ENCODE data around the gene DIO1.
A peak's percentile ranks its signal among the peaks of the same experiment; 100 is the strongest.

DIO1 gene

GRCh38 chr1:53894644-53895043 lies 657 bp downstream of the DIO1 start:
- no peak for DNase-seq (ENCODE audit: low spot score)
- POLR2A ChIA-PET (ENCODE audit: low non-redundant PET): no interaction called here
- CTCF ChIA-PET: no interaction called here
- H3K27ac ChIP-seq: no peak overlapping the region
- TF ChIP-seq CTCF (conservative IDR thresholded peaks at IDR 0.05; ENCODE audit: low read depth): no peak

GRCh38 chr1:53895421-53895820 lies 1.4 kb downstream of the DIO1 start:
- ChIA-PET POLR2A (ENCODE audit: low non-redundant PET) (no interaction called here), CTCF (no interaction called here)
- DNase-seq (ENCODE audit: low spot score): no peak

GRCh38 chr1:53896635-53897229 lies 2.7 kb downstream of the DIO1 start:
- ChIA-PET POLR2A (ENCODE audit: low non-redundant PET) (no interaction called here), CTCF (no interaction called here)
- DNase-seq (ENCODE audit: low spot score): no peak
- H3K27ac ChIP-seq: peak overlapping the region; percentile 70
- no peak for TF ChIP-seq CTCF (conservative IDR thresholded peaks at IDR 0.05; ENCODE audit: low read depth)

More at GRCh38 chr1:53895421-53895820, 1.4 kb downstream of the DIO1 start:
- no peak overlapping the region for H3K27ac ChIP-seq
- no peak for TF ChIP-seq CTCF (conservative IDR thresholded peaks at IDR 0.05; ENCODE audit: low read depth)

GRCh38 chr1:53899206-53899628 lies 5.2 kb downstream of the DIO1 start:
- POLR2A ChIA-PET (ENCODE audit: low non-redundant PET): no interaction called here
- CTCF ChIA-PET: interaction anchor here (1.1 kb wide), 1 partner anchor 21 kb away, joined by 3 read pairs; no protein-coding TSS in a partner anchor
- no peak overlapping the region for H3K27ac ChIP-seq
- DNase-seq (ENCODE audit: low spot score): no peak
- TF ChIP-seq CTCF (conservative IDR thresholded peaks at IDR 0.05; ENCODE audit: low read depth): no peak

- ChIA-PET CTCF (interaction anchor here (1.1 kb wide), 1 partner anchor 21 kb away, joined by 3 read pairs; no protein-coding TSS in a partner anchor), POLR2A (ENCODE audit: low non-redundant PET) (no interaction called here)
- no peak for TF ChIP-seq CTCF (conservative IDR thresholded peaks at IDR 0.05; ENCODE audit: low read depth)
- H3K27ac ChIP-seq: no peak overlapping the region
- DNase-seq (ENCODE audit: low spot score): no peak
Measured at GRCh38 chr1:53899708-53900107, 5.7 kb downstream of the DIO1 start.

GRCh38 chr1:53902235-53903138 lies 8.5 kb downstream of the DIO1 start:
- ChIA-PET CTCF (no interaction called here), POLR2A (ENCODE audit: low non-redundant PET) (no interaction called here)
- no peak for TF ChIP-seq CTCF (conservative IDR thresholded peaks at IDR 0.05; ENCODE audit: low read depth)
- no peak overlapping the region for H3K27ac ChIP-seq
- no peak for DNase-seq (ENCODE audit: low spot score)

Measured in RWPE1 (cell line).